DLD1 (cell line): ENCODE measurements around the gene PROB1.

Experiments
- in situ Hi-C: cut with HindIII; loops from 2 replicates; pipeline ENCODE4 v1.10.0; 2017; ENCODE audit warnings: low sequenced_read_pairs

PROB1 gene

GRCh38 chr5:139343476-139343875, 51.4 kb downstream of the PROB1 start:
- in situ Hi-C loops: no loop called here

GRCh38 chr5:139342423-139342723, 52.5 kb downstream of the PROB1 start:
- in situ Hi-C loops: no loop called here

- in situ Hi-C loops: no loop called here
Measured at GRCh38 chr5:139341689-139342422, 53.0 kb downstream of the PROB1 start, which contains the start of gene PAIP2. PAIP2 (plus strand) TSS chr5:139341854; CDS start chr5:139363785, 21,931 bp downstream.

GRCh38 chr5:139341187-139341688, 53.7 kb downstream of the PROB1 start:
- in situ Hi-C loops: no loop called here
